PC-3 (cell line): ENCODE data around the gene KIR3DL2.

Experiments used
- EZH2 ChIP-seq: fragments of 300-600 bp; sonication (generic); IDR thresholded peaks from one replicate; pipeline ENCODE4 v1.6.1; 2017; ENCODE audit warnings: antibody characterized with exemption, mild to moderate bottlenecking, low read length; ENCODE audit not compliant: unreplicated experiment
- TF ChIP-seq, protein P1 (sequence below): fragments of 300-600 bp; sonication (generic); conservative IDR thresholded peaks from 2 replicates; pipeline ENCODE4 v1.5.1; 2017; ENCODE audit warnings: antibody characterized with exemption, low read depth, mild to moderate bottlenecking, low read length

GRCh38 chr19:54893406-54893805, 43.2 kb downstream of the KIR3DL2 start:
- TF ChIP-seq, protein P1, sequence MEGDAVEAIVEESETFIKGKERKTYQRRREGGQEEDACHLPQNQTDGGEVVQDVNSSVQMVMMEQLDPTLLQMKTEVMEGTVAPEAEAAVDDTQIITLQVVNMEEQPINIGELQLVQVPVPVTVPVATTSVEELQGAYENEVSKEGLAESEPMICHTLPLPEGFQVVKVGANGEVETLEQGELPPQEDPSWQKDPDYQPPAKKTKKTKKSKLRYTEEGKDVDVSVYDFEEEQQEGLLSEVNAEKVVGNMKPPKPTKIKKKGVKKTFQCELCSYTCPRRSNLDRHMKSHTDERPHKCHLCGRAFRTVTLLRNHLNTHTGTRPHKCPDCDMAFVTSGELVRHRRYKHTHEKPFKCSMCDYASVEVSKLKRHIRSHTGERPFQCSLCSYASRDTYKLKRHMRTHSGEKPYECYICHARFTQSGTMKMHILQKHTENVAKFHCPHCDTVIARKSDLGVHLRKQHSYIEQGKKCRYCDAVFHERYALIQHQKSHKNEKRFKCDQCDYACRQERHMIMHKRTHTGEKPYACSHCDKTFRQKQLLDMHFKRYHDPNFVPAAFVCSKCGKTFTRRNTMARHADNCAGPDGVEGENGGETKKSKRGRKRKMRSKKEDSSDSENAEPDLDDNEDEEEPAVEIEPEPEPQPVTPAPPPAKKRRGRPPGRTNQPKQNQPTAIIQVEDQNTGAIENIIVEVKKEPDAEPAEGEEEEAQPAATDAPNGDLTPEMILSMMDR, result no peak
- TF ChIP-seq EZH2, result no peak
